OCI-M2 (cell line): ENCODE measurements around the gene TGFBR3.

Experiments used
- DNase-seq: peaks from one replicate; lab custom pipeline; 2025; ENCODE audit not compliant: unreplicated experiment; lab: John Stamatoyannopoulos, UW

TGFBR3 gene

GRCh38 chr1:91741301-91741700 is 144.7 kb downstream of the TGFBR3 start:
- DNase-seq = no peak

- DNase-seq = no peak
These were observed 148.3 kb downstream of the TGFBR3 start for GRCh38 chr1:91737650-91738049.

GRCh38 chr1:91736715-91737615 is 149.0 kb downstream of the TGFBR3 start:
- no peak for DNase-seq

GRCh38 chr1:91736146-91736714 is 149.7 kb downstream of the TGFBR3 start:
- no peak for DNase-seq

GRCh38 chr1:91735266-91735845 is 150.6 kb downstream of the TGFBR3 start:
- DNase-seq = no peak

GRCh38 chr1:91734761-91735160 is 151.2 kb downstream of the TGFBR3 start:
- DNase-seq = no peak

- no peak for DNase-seq
These were observed 152.7 kb downstream of the TGFBR3 start for GRCh38 chr1:91733108-91733710.

- peak; percentile 72 for DNase-seq
These were observed 153.5 kb downstream of the TGFBR3 start for GRCh38 chr1:91732291-91733107.

GRCh38 chr1:91731815-91732214 is 154.1 kb downstream of the TGFBR3 start:
- DNase-seq = no peak

GRCh38 chr1:91730801-91731732 is 154.9 kb downstream of the TGFBR3 start:
- no peak for DNase-seq

- DNase-seq = no peak
These were observed 156.2 kb downstream of the TGFBR3 start for GRCh38 chr1:91729621-91730358.

- no peak for DNase-seq
These were observed 158.2 kb downstream of the TGFBR3 start for GRCh38 chr1:91727763-91728162.

- DNase-seq = no peak
These were observed 159.8 kb downstream of the TGFBR3 start for GRCh38 chr1:91725989-91726721.

GRCh38 chr1:91725618-91725988 is 160.3 kb downstream of the TGFBR3 start:
- DNase-seq = no peak

- DNase-seq = no peak
These were observed 161.3 kb downstream of the TGFBR3 start for GRCh38 chr1:91724644-91725043.

- no peak for DNase-seq
These were observed 161.7 kb downstream of the TGFBR3 start for GRCh38 chr1:91724231-91724630.

GRCh38 chr1:91720044-91720443 is 165.9 kb downstream of the TGFBR3 start:
- DNase-seq = no peak

- DNase-seq = no peak
These were observed 167.1 kb downstream of the TGFBR3 start for GRCh38 chr1:91718877-91719276.

GRCh38 chr1:91718368-91718767 is 167.6 kb downstream of the TGFBR3 start:
- DNase-seq = no peak
